IPS-15b (cell line): ENCODE measurements around the gene CMIP.
"Not testable (repeated sequence)": the region's sequence is repeated elsewhere in the genome, so short reads cannot be mapped to it uniquely, and the experiment has no call there.

Experiments
- H3K27me3 ChIP-seq: one replicate; pipeline ENCODE4 v1.6.1; 2013; ENCODE audit warnings: low read length; ENCODE audit not compliant: control insufficient read depth, insufficient read depth
- H3K36me3 ChIP-seq: one replicate; pipeline ENCODE4 v1.6.1; 2013; ENCODE audit warnings: low read length; ENCODE audit not compliant: control insufficient read depth, insufficient read depth
- H3K4me1 ChIP-seq: one replicate; pipeline ENCODE4 v1.6.1; 2013; ENCODE audit warnings: mild to moderate bottlenecking, low read length; ENCODE audit not compliant: control insufficient read depth, insufficient read depth
- H3K4me3 ChIP-seq: one replicate; pipeline ENCODE4 v1.5.1; 2013; ENCODE audit warnings: low read depth, low read length
- H3K9ac ChIP-seq: one replicate; pipeline ENCODE4 v1.6.1; 2013; ENCODE audit warnings: low read depth, mild to moderate bottlenecking, low read length
- H3K9me3 ChIP-seq: one replicate; pipeline ENCODE4 v1.6.1; 2013; ENCODE audit warnings: mild to moderate bottlenecking, low read length; ENCODE audit not compliant: control insufficient read depth, insufficient read depth

Gene CMIP

DNA sequence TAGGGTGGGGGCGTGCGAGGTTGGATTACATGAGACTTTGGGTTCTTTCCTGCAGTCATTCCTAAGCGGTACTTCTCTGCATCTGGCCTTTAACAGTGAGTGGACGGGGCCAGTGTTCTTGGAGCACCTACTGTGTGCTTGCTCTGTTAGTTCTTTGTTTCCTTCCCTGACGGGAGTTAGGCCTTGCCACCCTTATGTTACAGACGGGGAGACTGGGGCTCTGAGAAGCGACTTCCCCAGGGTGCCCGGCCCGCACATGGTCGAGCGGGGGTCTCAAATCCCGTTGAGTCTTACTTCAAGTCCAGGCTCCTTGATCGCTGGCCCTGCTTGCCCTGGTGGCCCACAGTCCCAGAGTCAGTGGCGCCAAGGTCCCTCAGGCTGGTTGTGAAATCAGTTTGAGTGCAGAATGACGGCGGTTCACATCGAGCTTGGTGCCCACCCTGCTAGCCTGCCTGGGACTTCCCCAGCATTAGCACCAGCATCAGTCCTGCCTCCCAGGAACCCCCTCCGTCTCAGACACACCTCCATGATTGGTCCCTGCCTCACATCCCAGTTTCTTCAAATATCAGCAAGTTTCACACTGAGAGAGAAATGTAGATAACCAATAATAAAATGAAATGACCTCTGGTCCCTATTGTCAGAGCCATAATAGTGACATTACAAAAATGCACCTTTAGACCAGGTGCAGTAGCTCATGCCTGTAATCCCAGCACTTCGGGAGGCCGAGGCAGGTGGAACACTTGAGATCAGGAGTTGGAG, 128.0 kb downstream of the CMIP start:
- Histone ChIP-seq H3K27me3 (no peaks in the 10 kb centered on the region), H3K4me1 (peaks cover 4% of the 10 kb centered on the region), H3K4me3 (no peak overlapping the region), H3K9ac (no peak overlapping the region), H3K36me3 (no peaks in the 10 kb centered on the region), H3K9me3 (no peaks in the 10 kb centered on the region)

DNA sequence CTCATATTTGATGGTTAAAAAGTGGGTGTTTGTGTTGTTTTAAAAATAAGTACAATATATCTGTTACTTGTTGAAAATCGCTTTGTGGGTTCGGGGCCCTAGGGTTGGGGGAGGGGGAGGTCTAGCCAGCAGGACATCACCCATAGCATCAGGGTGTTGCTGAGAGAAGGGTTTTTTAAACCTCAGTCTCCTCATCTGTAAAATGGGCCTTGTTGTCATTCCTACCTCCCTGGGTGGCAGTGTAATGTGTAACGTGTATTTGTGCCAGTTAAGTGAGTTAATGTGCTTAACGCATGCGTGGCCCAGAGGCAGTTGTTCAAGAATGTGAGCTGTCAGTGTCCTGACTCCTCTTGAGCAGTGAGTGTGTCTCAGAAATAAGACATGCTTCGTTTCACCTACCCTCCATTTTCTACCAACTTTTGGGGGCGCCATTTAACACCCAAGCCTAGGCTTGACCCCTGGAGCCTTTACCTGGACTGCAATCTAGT, 129.0 kb downstream of the CMIP start:
- Histone ChIP-seq H3K9me3 (no peaks in the 10 kb centered on the region), H3K4me1 (peaks cover 4% of the 10 kb centered on the region), H3K36me3 (no peaks in the 10 kb centered on the region), H3K4me3 (no peak overlapping the region), H3K27me3 (no peaks in the 10 kb centered on the region), H3K9ac (no peak overlapping the region)

- H3K9me3 ChIP-seq: no peaks in the 10 kb centered on the region
These were observed 129.6 kb downstream of the CMIP start for GRCh38 chr16:81574168-81574567.

DNA sequence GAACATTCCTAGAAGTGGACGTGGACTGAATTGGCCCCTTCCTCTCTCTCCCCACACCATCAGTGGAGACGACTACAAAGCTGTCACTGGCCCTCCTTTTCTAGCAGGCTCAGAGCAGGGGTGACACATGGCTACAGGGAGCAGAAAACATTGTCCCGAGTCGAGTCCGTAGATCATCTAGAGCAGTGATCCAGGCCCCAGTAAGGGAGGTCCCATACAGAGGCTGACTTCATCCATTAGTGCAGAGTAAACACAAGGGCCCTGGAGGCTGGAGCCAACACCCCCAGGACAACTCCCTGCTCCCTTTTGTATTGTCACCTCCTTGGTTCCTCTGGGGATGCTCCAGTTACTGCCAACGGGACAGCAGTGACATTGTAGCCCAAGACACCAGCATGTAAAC, 130.7 kb downstream of the CMIP start:
- Histone ChIP-seq H3K36me3 (no peaks in the 10 kb centered on the region), H3K9ac (no peak overlapping the region), H3K27me3 (no peaks in the 10 kb centered on the region), H3K4me1 (peaks cover under 1% of the 10 kb centered on the region), H3K4me3 (no peak overlapping the region), H3K9me3 (no peaks in the 10 kb centered on the region)

More at GRCh38 chr16:81574168-81574567, 129.6 kb downstream of the CMIP start:
- H3K4me1 ChIP-seq: peaks cover 4% of the 10 kb centered on the region
- no peak overlapping the region for H3K9ac ChIP-seq
- H3K36me3 ChIP-seq: no peaks in the 10 kb centered on the region
- H3K27me3 ChIP-seq: no peaks in the 10 kb centered on the region
- H3K4me3 ChIP-seq: no peak overlapping the region

DNA sequence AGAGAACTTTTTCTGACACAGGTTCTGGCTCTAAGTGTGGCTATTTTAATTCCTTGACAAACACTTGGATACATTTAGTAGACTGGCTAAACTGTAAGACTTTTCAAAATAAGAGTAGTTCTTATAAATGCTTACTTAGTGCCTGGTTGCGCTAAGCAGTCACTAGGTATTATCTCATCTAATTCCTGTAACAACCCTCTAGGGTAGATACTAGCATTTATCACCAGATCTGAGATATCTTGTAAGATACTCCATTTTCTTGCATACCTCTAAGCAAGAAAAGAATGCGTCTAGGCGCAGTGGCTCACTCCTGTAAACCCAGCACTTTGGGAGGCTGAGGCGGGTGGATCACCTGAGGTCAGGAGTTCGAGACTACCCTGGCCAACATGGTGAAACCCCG, 131.2 kb downstream of the CMIP start:
- Histone ChIP-seq H3K4me1 (no peaks in the 10 kb centered on the region), H3K9ac (no peak overlapping the region), H3K36me3 (no peaks in the 10 kb centered on the region), H3K4me3 (no peak overlapping the region), H3K9me3 (no peaks in the 10 kb centered on the region), H3K27me3 (no peaks in the 10 kb centered on the region)

- no peaks in the 10 kb centered on the region for H3K27me3 ChIP-seq
- H3K4me3 ChIP-seq: no peak overlapping the region
- H3K9me3 ChIP-seq: no peaks in the 10 kb centered on the region
- no peaks in the 10 kb centered on the region for H3K36me3 ChIP-seq
- H3K4me1 ChIP-seq: no peaks in the 10 kb centered on the region
- no peak overlapping the region for H3K9ac ChIP-seq
These were observed 132.1 kb downstream of the CMIP start for GRCh38 chr16:81576696-81577095.

GRCh38 chr16:81577272-81577671, 132.7 kb downstream of the CMIP start:
- H3K4me3 ChIP-seq, H3K9me3 ChIP-seq, H3K36me3 ChIP-seq, H3K27me3 ChIP-seq, H3K9ac ChIP-seq, H3K4me1 ChIP-seq: not testable (repeated sequence)

DNA sequence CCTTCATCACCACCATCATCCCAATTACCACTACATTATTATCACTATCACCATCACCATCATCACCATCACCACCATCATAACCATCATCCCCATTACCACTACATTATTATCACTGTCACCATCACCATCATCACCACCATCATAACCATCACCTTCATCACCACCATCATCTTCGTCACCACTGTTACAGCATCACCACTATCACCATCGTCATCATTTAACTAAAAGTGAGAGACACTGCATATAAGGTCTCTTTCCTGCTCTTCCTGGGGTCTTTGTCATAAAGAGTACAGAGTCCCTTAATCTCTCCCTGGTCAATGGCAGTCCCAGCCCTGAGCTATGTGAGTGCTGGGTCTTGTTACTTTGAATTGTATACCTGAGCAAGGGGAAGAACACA, 133.5 kb downstream of the CMIP start:
- no peaks in the 10 kb centered on the region for H3K36me3 ChIP-seq
- no peak overlapping the region for H3K9ac ChIP-seq
- no peaks in the 10 kb centered on the region for H3K9me3 ChIP-seq
- no peak overlapping the region for H3K4me3 ChIP-seq
- no peaks in the 10 kb centered on the region for H3K27me3 ChIP-seq
- peaks cover 4% of the 10 kb centered on the region for H3K4me1 ChIP-seq

- Histone ChIP-seq H3K36me3 (peaks cover 3% of the 10 kb centered on the region), H3K9ac (no peak overlapping the region), H3K9me3 (no peaks in the 10 kb centered on the region), H3K27me3 (no peaks in the 10 kb centered on the region), H3K4me3 (no peak overlapping the region), H3K4me1 (peaks cover 4% of the 10 kb centered on the region)
These were observed 134.2 kb downstream of the CMIP start for GRCh38 chr16:81578636-81579413.

DNA sequence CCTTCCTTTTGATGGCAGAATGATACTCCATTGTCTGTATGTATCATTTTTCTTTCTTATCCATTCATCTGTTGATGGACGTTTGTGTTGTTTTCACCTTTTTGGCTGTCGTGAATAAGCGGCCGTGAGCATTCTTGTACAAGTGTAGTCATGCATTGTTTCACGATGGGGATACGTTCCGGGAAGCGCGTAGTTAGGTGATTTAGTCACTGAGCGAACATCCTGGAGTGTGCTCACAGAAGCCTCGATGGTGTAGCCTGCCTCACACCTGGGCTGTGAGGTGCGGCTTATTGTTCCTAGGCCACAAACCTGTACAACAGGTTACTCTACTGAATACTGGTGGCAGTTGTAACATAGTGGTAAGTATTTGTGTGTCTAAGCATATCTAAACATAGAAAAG, 136.5 kb downstream of the CMIP start:
- no peaks in the 10 kb centered on the region for H3K27me3 ChIP-seq
- no peak overlapping the region for H3K9ac ChIP-seq
- no peaks in the 10 kb centered on the region for H3K9me3 ChIP-seq
- peaks cover 3% of the 10 kb centered on the region for H3K36me3 ChIP-seq
- H3K4me1 ChIP-seq: peaks cover 6% of the 10 kb centered on the region
- H3K4me3 ChIP-seq: no peak overlapping the region

GRCh38 chr16:81582655-81583441, 138.2 kb downstream of the CMIP start:
- Histone ChIP-seq H3K4me3 (no peak overlapping the region), H3K27me3 (no peaks in the 10 kb centered on the region), H3K9me3 (no peaks in the 10 kb centered on the region), H3K4me1 (peaks cover 6% of the 10 kb centered on the region), H3K9ac (no peak overlapping the region), H3K36me3 (peaks cover 3% of the 10 kb centered on the region)
